Activated CD8-positive, alpha-beta T cell treated with anti-CD3 and anti-CD28 coated beads for 36 hours (primary cell): ENCODE results near the gene CLIC3. TPM values are rescaled to one million over a fixed set of nuclear protein-coding genes. Genes with fewer than 3 reads are reported as not detected.

Experiments
- ATAC-seq: fragments of 200-7000 bp; cut with Tn5 transposase; one replicate; pipeline ENCODE4 v1.10.0; 2021; ENCODE audit warnings: mild to moderate bottlenecking, moderate library complexity
- CTCF ChIA-PET: fragments of 350-600 bp; sonication (Branson Sonifier 250); formaldehyde crosslinking; loops from one replicate; lab custom pipeline; 2021; ENCODE audit warnings: antibody characterized with exemption; lab: Charles Lee
- POLR2A ChIA-PET: fragments of 350-600 bp; sonication (Branson Sonifier 250); formaldehyde crosslinking; loops from one replicate; lab custom pipeline; 2021; ENCODE audit warnings: antibody characterized with exemption; lab: Charles Lee
- DNase-seq: peaks from one replicate; pipeline ENCODE4 v3.0.0-alpha.2; 2020
- H3K27ac Mint-ChIP-seq: one replicate; pipeline ENCODE4 v1.8.0; 2021; ENCODE audit warnings: mild to moderate bottlenecking, mixed read lengths
- H3K27me3 Mint-ChIP-seq: one replicate; pipeline ENCODE4 v1.8.0; 2021; ENCODE audit warnings: mixed read lengths
- H3K36me3 Mint-ChIP-seq: one replicate; pipeline ENCODE4 v1.8.0; 2021; ENCODE audit warnings: low read depth, mixed read lengths
- H3K4me1 Mint-ChIP-seq: one replicate; pipeline ENCODE4 v1.8.0; 2021; ENCODE audit warnings: low read depth, mixed read lengths
- H3K4me3 Mint-ChIP-seq: one replicate; pipeline ENCODE4 v1.8.0; 2021; ENCODE audit warnings: mild to moderate bottlenecking, moderate library complexity, mixed read lengths
- H3K9me3 Mint-ChIP-seq: one replicate; pipeline ENCODE4 v1.8.0; 2021; ENCODE audit warnings: mixed read lengths
- CTCF ChIP-seq: fragments of 200-600 bp; IDR thresholded peaks from one replicate; pipeline ENCODE4 v1.8.0; 2022; ENCODE audit warnings: antibody characterized with exemption, mild to moderate bottlenecking
- intact Hi-C: fragments of 100-400 bp; cut with micrococcal nuclease; formaldehyde crosslinking; loops from one replicate; pipeline ENCODE4 v1.10.0; 2022
- total RNA-seq, 2 experiments: library from RNA; stranded (reverse); gene quantifications; one replicate each; pipeline ENCODE4 v1.2.3, GENCODE V29; 2021

CLIC3 gene
- total RNA-seq, 2 experiments from 2014 or later: not detected

GRCh38 chr9:136945333-136946227 is 50.8 kb downstream of the CLIC3 start:
- ChIA-PET CTCF (interaction anchor here (0.6 to 5.3 kb wide), 3 partner anchors 84 to 89 kb away, joined by 3 to 82 read pairs (median 3); partner anchors contain the start of gene FUT7), POLR2A (interaction anchor here (0.7 to 2.2 kb wide), 3 partner anchors 16 to 146 kb away, joined by 3 to 8 read pairs (median 3); no protein-coding TSS in a partner anchor)
- Mint-ChIP-seq H3K27me3 (no peaks in the 10 kb centered on the region), H3K4me3 (no peak overlapping the region), H3K4me1 (peaks cover 14% of the 10 kb centered on the region), H3K36me3 (peaks cover 16% of the 10 kb centered on the region), H3K27ac (no peak overlapping the region), H3K9me3 (no peaks in the 10 kb centered on the region)
- TF ChIP-seq CTCF: no peak
- ATAC-seq: no peak
- intact Hi-C loops: no loop called here
- DNase-seq: no peak

Other genes with a start within 250 kb of the CLIC3 start
- gene LCN6, start 248.0 kb downstream of the CLIC3 start, total RNA-seq: not detected
- gene LCN8, start 238.3 kb downstream of the CLIC3 start, total RNA-seq: not detected
- not detected for gene LCN15, start 232.1 kb downstream of the CLIC3 start, total RNA-seq
- gene TMEM141, start 205.2 kb downstream of the CLIC3 start, total RNA-seq: 10 to 100 TPM; 50.6 to 51.1 TPM
- under 1 TPM; 0.20 to 0.34 TPM for gene CCDC183, start 200.2 kb downstream of the CLIC3 start, total RNA-seq
- gene RABL6, start 188.6 kb downstream of the CLIC3 start, total RNA-seq: 10 to 100 TPM; 85.6 to 86.6 TPM
- gene AJM1, start 154.1 kb downstream of the CLIC3 start, total RNA-seq: 1 to 10 TPM; 5.8 to 6.4 TPM
- gene PHPT1, start 147.2 kb downstream of the CLIC3 start, total RNA-seq: 100 to 1,000 TPM; 123 to 124 TPM
- 10 to 100 TPM; 18.5 to 19.1 TPM for gene MAMDC4, start 144.2 kb downstream of the CLIC3 start, total RNA-seq
- gene EDF1, start 130.3 kb downstream of the CLIC3 start, total RNA-seq: 100 to 1,000 TPM; 254 to 270 TPM
- 10 to 100 TPM; 34.8 to 40.5 TPM for gene TRAF2, start 110.1 kb downstream of the CLIC3 start, total RNA-seq
- gene FBXW5, start 51.8 kb downstream of the CLIC3 start, total RNA-seq: 10 to 100 TPM; 53.4 to 54.0 TPM
- under 1 TPM in 1 of 2 experiments, not detected in 1; 0.83 TPM for gene C8G, start 51.3 kb downstream of the CLIC3 start, total RNA-seq
- 1 to 10 TPM; 1.3 to 2.1 TPM for gene LCN12, start 44.3 kb downstream of the CLIC3 start, total RNA-seq
- not detected for gene PTGDS, start 19.1 kb downstream of the CLIC3 start, total RNA-seq
- gene LCNL1, start 13.6 kb downstream of the CLIC3 start, total RNA-seq: not detected
- gene PAXX, start 4.1 kb downstream of the CLIC3 start, total RNA-seq: 10 to 100 TPM; 60.5 to 61.8 TPM
- gene ABCA2, start 31.7 kb upstream of the CLIC3 start, total RNA-seq: 10 to 100 TPM; 11.8 to 16.2 TPM
- under 1 TPM in 1 of 2 experiments, not detected in 1; 0.09 TPM for gene FUT7, start 35.5 kb upstream of the CLIC3 start, total RNA-seq
- 10 to 100 TPM; 18.2 to 21.2 TPM for gene NPDC1, start 49.6 kb upstream of the CLIC3 start, total RNA-seq
- not detected for gene ENTPD2, start 57.5 kb upstream of the CLIC3 start, total RNA-seq
- 10 to 100 TPM; 13.5 to 13.7 TPM for gene SAPCD2, start 74.0 kb upstream of the CLIC3 start, total RNA-seq
- gene UAP1L1, start 80.9 kb upstream of the CLIC3 start, total RNA-seq: 10 to 100 TPM; 49.8 to 50.1 TPM
- 10 to 100 TPM; 31.1 to 33.2 TPM for gene MAN1B1, start 90.4 kb upstream of the CLIC3 start, total RNA-seq
- 100 to 1,000 TPM; 222 to 227 TPM for gene DPP7, start 118.2 kb upstream of the CLIC3 start, total RNA-seq
- gene GRIN1, start 142.6 kb upstream of the CLIC3 start, total RNA-seq: not detected
- gene LRRC26, start 173.5 kb upstream of the CLIC3 start, total RNA-seq: not detected
- gene TMEM210, start 175.5 kb upstream of the CLIC3 start, total RNA-seq: not detected
- 10 to 100 TPM; 38.6 to 39.6 TPM for gene ANAPC2, start 192.0 kb upstream of the CLIC3 start, total RNA-seq
- 10 to 100 TPM; 53.3 to 58.4 TPM for gene SSNA1, start 192.1 kb upstream of the CLIC3 start, total RNA-seq
- gene TPRN, start 204.2 kb upstream of the CLIC3 start, total RNA-seq: 1 to 10 TPM; 5.7 to 6.6 TPM
- gene TMEM203, start 209.1 kb upstream of the CLIC3 start, total RNA-seq: 10 to 100 TPM; 29.4 to 29.9 TPM
- gene NDOR1, start 209.1 kb upstream of the CLIC3 start, total RNA-seq: 10 to 100 TPM; 29.5 to 30.7 TPM
- 10 to 100 TPM in 1 of 2 experiments, 1 to 10 TPM in 1; 8.0 to 10.4 TPM for gene RNF208, start 225.7 kb upstream of the CLIC3 start, total RNA-seq
- under 1 TPM in 1 of 2 experiments, not detected in 1; 0.34 TPM for gene CYSRT1, start 228.6 kb upstream of the CLIC3 start, total RNA-seq
- gene RNF224, start 230.9 kb upstream of the CLIC3 start, total RNA-seq: not detected
- not detected for gene SLC34A3, start 234.3 kb upstream of the CLIC3 start, total RNA-seq
- 100 to 1,000 TPM; 228 to 230 TPM for gene TUBB4B, start 244.7 kb upstream of the CLIC3 start, total RNA-seq